GM11168 (cell line): Measurements from ENCODE around the gene CXorf38.

Experiments
- in situ Hi-C: fragments of 300-500 bp; cut with MboI; formaldehyde crosslinking; loops from one replicate; pipeline ENCODE4 v1.12.0; 2022; ENCODE audit warnings: low sequenced_read_pairs; ENCODE audit not compliant: unreplicated experiment

The CXorf38 gene, protein sequence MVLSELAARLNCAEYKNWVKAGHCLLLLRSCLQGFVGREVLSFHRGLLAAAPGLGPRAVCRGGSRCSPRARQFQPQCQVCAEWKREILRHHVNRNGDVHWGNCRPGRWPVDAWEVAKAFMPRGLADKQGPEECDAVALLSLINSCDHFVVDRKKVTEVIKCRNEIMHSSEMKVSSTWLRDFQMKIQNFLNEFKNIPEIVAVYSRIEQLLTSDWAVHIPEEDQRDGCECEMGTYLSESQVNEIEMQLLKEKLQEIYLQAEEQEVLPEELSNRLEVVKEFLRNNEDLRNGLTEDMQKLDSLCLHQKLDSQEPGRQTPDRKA

DNA sequence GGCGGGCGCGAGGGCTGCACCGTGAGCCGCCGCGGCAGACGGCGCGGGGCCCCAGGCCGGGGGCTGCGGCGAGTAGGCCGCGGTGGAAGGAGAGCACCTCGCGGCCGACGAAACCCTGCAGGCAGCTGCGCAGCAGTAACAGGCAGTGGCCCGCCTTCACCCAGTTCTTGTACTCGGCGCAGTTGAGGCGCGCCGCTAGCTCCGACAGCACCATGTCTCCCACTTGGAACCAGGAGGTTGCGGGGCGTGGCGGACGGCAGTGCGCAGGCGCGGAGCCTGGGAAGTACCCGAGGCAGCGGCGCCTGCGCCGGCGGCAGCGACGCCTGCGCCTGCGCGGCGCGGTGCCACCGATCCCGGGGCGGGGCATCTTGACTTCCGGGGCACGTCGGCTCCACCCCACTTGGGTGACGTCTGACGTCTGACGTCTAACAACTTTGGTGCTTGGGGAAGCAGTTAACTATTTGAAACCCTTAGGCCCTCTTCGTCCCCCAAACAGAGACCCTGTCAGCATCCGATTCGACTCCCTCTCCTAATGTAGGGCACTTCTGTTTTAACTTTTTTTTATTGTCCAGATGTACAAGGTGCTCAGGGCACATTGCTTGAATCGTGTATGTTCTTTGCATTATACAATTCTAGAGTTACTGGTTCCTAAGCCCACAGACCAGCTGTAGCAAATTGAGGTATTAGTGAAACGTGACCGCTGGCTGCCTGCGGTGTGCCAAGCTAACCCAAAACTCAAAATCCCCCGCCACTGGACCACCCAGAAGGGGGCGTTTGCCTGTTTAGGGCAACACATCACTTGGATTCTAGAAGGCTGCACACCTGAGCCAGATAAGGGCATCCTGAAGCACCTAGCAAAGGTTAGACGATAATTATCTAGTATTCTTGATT, at the start of gene CXorf38:
Gene CXorf38 (minus strand): TSS at position 255 of the 891 bp plus-strand sequence. CDS start 41 bp downstream, at position 214.
- in situ Hi-C loops = loop anchor here (10.0 kb wide), 1 partner anchor 103 kb away; no protein-coding TSS in a partner anchor

DNA sequence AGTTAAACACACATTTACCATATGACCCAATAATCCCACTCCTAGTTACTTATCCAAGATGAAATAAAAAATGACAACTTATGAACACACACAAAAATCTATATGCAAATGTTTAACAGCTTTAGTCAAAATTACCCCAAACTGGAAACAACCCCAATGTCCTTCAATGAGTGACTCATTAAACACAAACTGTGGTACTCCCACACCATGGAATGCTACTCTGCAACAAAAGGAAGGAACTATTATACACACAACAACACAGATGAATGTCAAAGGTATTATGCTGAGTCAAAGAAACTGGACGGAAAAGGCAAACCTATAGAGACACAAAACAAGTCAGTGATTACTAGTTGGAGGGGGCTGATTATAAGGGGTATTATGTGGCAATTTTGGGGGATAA, 47.4 kb upstream of the CXorf38 start:
- in situ Hi-C loops = no loop called here

DNA sequence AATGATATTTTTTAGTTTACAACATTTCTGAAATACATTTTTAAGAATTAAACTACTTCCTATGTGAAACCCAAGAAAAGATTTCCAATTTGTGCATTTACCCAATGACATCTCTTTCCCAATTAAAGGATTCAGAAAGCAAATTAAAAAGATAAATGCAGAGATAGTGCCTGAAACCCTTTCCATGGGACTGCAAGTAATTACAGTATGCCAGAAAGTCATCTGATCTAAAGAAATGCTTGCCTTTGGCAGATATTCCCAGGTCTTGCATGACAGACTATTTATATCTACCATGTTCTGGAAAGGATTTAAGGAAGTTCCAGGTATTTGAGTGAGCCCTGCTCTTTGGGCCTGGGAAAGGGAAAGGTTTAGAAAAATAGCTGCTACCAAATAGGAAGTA, 41.6 kb upstream of the CXorf38 start:
- in situ Hi-C loops = no loop called here

DNA sequence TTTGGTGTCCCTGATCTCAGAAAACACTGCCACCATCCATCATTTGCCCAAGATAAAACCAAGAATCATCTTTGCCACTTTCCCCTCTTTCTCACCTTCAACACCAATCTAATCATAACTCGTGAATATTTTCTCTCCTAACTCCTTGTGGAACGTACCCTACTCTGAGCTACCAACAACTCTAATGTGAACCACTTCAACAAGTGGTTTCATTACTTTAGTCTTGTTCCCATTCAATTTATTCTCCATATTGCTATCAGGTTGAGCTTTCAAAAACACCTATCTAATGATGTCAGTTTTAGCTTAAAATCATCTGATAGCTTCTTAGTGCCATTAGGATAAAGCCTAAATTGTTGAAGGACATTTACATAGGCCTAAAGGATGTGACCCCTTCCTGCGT, 39.8 kb upstream of the CXorf38 start:
- in situ Hi-C loops = no loop called here

DNA sequence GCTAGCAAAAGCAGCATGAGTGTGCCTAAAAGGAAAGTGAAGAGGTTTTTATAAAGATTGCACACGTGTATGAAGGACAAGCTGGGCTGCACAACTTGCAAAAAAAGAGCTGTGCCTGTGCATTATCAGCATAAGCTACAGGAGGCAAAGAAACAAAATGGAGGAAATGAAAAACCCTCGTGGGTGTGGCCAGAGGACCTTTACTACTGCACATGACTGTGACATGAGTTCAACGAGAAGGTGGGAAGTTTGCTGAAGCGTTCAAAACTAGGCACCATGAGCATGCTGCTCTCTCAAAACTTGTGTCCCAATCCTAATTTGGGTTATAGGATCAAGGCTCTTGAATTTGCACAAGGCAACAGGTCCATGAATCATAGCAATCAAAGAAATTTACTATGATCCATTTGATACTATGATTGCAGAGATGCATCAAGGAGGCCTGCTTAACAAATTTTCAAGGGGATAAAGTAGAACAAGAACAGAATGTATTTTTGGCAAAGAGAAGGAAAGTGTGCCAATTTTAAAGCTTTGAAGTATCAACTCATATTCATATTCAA, 38.1 kb upstream of the CXorf38 start:
- in situ Hi-C loops = no loop called here

DNA sequence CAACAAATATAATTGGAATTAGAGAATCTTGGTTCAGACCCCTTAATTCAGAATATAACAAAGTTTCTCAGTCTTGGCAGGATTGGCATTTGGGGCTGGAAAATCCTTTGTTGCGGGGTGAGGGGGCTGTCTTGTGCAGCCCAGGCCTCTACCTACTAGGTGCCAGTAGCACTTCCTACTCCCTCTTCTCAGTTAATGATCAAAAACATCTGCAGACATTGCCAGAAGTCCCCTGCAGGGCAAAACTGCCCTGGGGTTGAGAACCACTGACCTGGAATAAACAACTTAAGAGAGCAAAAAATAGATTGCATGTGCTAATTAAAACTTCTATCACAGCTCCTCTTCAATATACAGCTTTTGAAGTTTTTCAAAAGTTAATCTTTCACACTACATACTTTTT, 36.7 kb upstream of the CXorf38 start:
- in situ Hi-C loops = no loop called here

DNA sequence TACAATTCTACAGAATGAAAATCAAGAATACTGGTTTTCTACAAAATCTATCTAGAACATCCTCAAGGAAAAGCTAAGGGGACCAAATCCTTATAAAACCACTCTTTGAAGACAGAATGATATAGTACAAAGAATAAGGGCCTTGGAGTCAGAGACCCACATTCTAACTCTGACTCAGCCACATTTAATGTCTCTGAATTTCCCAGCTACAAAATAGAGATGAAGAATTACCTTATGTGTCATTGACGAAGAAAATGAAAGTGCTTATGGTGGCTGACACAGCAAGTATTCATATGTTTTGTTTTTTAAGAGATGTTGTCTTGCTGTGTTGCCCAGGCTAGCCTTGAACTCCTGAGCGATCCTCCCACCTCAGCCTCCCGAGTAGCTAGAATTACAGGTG, 35.9 kb upstream of the CXorf38 start:
- in situ Hi-C loops = no loop called here

DNA sequence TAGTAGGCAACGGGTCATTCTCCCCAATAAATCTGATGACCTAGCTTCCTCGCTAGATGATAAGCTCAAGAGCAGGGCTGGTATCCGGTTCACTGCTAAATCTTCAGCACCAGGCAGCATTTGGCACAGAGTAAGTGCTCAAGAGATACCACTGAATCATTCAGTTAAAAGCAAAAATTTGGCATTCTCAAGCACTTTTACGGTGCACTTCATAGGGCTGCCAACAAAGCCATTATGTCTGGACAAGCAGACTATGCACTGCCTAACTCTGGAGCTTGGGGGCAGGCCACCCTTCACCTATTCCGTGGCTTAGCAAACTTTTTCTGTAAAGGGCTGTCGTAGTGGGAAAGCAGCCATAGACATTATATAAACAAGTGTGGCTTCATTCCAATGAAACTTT, 23.8 kb upstream of the CXorf38 start:
- in situ Hi-C loops = loop anchor here (25.0 kb wide), 1 partner anchor 116 kb away; no protein-coding TSS in a partner anchor

DNA sequence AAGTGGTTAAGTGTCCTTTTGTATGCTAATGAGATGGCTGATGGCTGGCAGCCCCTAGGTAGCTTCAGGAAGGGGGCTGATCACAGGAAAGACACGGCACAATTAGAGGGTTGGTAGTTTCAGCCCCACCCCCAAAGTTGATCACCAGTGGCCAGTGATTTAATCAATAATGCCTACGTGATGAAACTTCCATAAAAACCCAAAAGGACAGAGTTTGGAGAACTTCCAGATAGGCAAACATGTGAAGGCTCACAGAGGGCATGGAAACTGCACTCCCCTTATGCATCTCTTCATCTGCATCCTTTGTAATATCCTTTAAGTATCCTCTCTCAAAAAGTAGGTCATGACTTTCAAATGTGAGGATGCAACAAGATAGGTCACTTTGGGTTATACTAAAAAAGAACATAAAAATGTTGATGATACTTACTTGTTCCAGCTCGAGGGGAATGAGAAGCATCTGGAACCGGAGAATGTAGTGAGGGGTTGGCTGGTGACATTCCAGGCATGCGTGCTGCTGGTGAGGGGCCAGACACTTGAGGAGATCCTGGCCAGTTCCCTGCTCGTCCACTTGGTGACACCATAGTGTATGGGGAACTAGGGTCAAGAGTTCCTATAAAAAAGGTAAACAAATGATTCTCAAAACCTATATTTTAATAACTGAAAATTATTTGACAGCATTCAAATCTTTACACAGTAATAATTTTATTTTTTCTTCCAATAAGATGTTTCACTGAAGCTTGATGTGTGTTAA, 16.7 kb upstream of the CXorf38 start:
- in situ Hi-C loops = loop anchor here (25.0 kb wide), 1 partner anchor 123 kb away; no protein-coding TSS in a partner anchor

DNA sequence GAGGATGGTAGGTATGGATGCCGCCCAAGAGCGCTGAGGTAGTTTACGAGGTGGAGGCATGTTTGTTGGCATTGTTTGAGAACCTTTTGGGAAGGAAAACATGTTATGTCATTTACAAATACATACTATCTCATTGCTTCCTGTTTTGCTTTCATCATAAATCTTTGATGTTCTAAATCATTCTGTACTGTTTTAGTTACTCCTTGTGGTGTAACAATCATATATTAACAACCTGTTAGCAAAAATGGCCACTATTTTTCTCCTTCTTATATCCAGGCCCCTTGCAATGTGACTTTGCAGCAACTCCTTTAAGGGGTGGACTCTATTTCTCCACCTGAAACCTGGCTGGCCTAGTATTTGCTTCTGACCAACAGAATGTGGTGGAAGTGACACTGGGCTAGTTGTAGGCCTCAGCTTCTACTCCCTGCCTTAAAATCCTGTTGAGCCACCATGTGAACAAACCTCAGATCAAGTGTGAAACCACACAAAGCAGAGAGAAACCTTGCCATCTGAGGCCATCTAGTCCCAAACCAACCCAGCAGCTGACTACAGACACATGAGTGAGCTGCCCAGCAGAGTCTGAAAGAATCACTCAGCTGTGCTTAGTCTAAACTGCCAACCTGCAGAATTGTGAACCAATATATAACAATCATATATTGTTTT, 15.8 kb upstream of the CXorf38 start:
- in situ Hi-C loops = loop anchor here (25.0 kb wide), 1 partner anchor 124 kb away; no protein-coding TSS in a partner anchor

DNA sequence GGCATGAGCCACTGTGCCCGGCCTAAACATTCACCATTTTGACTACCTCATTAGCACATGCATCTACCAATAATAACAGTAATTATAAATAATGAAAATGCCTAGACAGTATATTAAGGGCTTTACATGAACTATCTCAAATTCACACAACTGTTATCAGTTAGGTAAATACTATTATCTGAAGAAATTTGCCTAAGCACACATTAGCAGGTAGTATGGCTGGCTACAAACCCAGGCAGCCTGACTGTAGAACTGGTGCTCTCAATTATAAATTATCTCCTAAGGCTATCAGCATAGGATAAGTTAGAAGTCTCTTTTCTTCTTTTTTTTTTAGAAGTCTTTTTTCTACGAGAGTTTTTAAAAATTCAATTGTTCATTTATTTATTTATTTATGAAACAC, 14.1 kb upstream of the CXorf38 start:
- in situ Hi-C loops = loop anchor here (25.0 kb wide), 1 partner anchor 126 kb away; no protein-coding TSS in a partner anchor

DNA sequence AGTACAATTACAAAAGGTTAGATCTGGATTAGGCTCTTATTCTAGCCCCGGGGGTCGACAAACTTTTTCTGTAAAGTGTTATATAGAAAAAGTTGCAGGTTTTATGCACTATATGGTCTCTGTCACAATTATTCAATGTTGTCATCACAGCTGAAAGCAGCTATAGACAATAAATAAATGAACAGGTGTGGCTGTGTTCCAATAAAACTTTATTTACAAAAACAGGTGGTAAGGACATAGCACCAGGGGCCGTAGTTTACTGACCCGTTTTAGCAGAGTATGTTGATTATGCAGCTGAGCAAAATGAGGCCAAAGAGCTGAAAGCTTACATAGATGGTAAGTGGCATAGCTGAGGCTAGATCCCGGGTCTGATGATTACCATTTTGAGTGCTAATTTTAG, 13.0 kb upstream of the CXorf38 start:
- in situ Hi-C loops = loop anchor here (25.0 kb wide), 1 partner anchor 127 kb away; no protein-coding TSS in a partner anchor

DNA sequence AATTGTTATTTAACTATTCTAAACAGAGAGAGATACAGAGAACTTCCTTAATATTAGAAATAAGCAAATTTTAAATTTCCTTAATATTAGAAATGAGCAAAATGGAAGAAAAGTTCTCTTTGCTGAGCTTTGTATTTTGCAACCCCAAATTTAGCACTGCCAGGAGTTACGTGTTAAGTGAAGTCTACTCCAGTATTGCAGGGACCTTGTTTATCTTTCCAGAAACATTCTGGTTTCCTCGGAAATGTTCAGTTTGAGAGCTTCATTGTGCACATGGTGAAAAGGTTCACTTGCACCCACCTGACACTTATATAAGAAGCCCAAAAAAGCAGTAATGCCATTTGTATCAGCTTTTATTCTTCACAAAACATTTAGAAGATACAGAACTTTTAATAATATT, 6.2 kb upstream of the CXorf38 start:
- in situ Hi-C loops = loop anchor here (25.0 kb wide), 1 partner anchor 134 kb away; no protein-coding TSS in a partner anchor

DNA sequence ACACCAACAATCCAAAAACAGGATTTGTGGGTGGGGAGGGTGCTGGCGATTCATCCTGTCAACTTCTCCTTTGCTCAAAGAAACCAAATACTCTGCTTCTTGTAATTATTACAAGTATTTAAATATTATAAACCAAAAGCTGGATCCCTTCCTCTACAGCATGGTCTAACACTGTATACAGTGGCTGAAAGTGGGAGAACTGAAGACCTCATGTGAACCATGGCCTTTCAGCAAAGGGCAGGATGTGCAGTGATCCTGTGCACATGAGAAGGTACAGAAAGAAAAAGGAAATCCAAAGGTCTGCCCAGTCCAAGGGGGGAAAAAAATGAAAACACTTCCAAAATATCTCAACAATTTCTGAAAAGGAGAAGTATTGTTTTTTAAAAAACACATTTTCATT, 5.3 kb upstream of the CXorf38 start:
- in situ Hi-C loops = loop anchor here (25.0 kb wide), 1 partner anchor 135 kb away; no protein-coding TSS in a partner anchor

DNA sequence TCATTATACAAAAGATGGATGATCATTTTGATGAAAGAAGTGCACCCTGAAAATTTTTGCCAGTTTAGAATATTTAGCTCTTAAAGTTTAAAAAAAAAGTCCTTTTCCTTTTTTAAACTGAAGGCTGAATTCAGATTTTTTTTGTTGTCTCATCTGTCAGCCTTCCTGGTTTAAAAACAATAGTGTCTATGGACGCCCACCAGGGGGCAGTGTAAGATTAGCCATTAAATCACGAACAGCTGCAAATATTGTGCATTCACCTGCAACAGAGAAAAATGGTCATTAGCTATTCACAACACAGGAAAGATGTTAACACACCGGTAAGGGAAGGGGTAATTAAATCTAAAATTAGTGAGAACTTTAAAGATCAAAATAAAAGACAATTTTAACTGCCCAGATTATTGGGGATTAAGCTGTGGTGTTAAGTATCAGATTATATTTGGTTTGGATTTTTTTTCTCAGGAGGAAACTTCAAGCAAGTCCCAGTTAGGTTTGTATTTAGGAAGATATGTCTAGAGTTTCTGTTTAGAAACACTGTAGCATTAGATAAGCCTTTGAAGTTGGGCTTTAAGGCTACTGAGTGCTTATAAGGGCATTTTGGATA, 4.4 kb upstream of the CXorf38 start:
- in situ Hi-C loops = loop anchor here (25.0 kb wide), 1 partner anchor 136 kb away; no protein-coding TSS in a partner anchor

DNA sequence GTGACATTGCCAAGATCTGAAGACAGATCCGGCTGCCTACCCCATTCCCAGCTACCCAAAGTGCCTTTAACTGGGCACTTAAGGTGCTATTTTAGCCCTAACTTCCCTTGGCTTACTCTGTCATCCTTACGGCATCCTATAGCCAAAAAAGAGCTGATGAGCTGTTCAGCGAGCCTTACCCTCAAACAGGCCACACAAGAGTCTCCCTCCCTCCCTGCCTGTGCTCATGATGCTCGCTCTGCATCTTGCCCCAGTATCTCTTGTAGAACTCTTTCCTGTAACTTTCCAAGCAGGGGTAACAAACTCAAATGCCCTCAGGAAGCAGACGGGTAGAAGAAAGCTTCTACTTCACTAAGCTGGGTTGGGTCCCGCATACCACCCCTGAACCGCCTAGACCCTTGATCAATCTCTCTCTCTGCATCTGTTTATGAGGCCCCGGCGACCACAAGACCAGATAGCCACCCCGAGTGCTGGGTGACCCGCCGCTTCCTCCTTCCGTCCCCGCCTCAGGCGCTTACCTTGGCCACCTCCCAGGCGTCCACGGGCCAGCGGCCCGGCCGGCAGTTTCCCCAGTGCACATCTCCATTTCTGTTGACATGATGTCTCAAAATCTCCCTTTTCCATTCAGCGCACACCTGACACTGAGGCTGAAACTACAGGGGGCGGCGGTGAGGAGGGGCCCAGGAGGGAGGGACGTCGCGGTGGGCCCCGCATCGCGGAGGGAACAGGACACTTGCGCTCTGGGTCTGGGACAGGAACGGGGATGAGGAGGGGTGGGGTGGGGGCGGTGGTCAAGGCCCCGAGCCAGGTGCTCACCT, 663 bp downstream of the CXorf38 start:
- in situ Hi-C loops = loop anchor here (10.0 kb wide), 1 partner anchor 102 kb away; no protein-coding TSS in a partner anchor

DNA sequence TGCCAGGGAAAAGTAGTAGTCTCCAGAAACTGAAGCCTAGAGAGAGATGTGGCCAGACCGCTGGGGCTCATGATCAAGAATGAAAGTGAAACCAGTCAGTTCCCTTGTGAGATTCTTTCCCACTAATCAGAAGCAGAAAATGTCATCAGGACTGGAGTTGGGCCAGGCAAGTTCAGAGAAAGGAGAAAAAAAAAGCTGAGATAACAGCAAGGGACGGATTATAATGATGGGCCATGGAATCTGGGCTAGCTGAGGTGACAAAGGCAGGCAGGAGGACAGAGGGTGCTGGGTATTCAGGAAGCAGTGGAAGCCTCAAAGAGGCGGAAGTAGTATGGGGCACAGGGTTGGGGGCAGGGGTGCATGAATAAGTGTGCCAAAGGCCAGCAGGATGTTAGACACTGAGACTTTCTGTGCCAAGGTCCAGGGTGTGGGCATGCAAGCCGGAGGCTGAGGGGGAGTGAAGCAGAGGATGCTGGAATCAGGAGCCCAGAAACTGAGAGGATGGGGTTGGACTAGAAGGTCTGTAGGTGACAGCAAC, 2.5 kb downstream of the CXorf38 start:
- in situ Hi-C loops = loop anchor here (10.0 kb wide), 1 partner anchor 100 kb away; no protein-coding TSS in a partner anchor

DNA sequence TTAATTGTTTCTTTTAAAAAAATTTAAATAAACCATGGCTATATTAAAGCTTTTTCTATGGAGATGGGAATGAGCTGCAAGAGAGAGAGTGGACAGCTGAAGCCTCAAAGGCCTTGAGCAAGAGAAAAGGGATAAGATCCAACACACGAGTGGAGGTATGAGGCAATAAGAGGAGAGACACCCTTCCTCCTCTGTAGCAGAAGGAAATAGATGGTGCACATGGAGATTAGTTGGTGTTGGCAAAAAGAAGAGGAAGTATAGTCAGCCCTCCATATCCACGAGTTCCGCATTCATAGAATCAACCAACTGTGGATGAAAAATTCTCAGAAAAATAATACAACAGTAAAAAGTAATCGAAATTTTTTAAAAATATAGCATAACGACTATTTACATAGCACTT, 3.2 kb downstream of the CXorf38 start:
- in situ Hi-C loops = loop anchor here (10.0 kb wide), 1 partner anchor 99 kb away; no protein-coding TSS in a partner anchor
